ENCODE data around the gene TMEM242. TPM values are rescaled to one million over a fixed set of nuclear protein-coding genes. Genes with fewer than 3 reads are reported as not detected.

Gene TMEM242
- total and polyA plus RNA-seq, 2 of the 4 experiments (the other 2 are of a cell fraction), result 2.3 to 4.6 TPM

Other genes with a start within 250 kb of the TMEM242 start
- gene ZDHHC14, start 57.7 kb upstream of the TMEM242 start, total RNA-seq (2012; rRNA removed), result 0.56 and 0.90 TPM in 2 replicates
- 2.0 and 3.0 TPM in 2 replicates for gene ZDHHC14, start 57.7 kb upstream of the TMEM242 start, polyA plus RNA-seq (2012; rRNA removed)